ENCODE data around the gene CDK8.
"Not testable (repeated sequence)": the region's sequence is repeated elsewhere in the genome, so short reads cannot be mapped to it uniquely, and the experiment has no call there.

CDK8 gene

DNA sequence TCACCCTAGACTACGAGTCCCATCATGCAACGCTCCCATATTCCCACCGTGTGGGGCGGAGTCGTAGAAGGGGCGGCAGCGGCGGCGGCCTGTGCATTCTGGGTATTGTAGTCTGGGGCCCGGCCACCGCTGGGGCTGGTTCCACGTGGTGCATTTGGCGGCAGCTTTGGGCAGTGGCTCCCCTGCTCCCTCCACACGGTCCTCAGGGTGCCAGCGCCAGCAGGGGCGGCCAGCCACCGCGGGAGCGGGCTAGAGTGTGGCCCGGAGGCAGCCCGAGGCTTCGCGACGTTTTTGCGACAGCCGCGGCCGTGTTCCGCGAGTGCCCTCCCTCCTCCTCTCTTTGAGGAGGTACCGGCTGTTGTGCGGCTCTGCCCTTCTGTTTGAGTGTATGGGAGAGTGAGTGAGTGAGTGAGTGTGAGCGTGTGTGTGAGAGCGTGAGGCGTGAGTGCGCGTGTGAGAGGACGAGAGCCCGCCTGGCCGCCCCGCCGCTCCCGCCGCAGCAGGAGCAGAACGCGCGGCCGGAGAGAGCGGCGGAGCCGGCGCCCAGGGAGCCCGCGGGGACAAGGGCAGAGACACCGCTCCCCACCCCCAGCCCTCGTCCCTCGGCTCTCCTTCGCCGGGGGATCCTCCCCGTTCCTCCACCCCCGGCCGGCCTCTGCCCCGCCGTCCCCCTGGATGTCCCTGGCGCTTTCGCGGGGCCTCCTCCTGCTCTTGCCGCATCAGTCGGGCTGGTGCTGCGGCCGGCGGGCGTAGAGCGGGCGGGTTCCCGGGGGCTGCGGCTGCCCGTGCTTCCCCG lies at the start of gene CDK8:
Gene CDK8, plus strand, starts transcription at position 343 of the 796 bp plus-strand sequence. CDS start 513 bp downstream, outside the sequence.
- peak; percentile 88 for DNase-seq (ENCODE audit: low spot score)

DNA sequence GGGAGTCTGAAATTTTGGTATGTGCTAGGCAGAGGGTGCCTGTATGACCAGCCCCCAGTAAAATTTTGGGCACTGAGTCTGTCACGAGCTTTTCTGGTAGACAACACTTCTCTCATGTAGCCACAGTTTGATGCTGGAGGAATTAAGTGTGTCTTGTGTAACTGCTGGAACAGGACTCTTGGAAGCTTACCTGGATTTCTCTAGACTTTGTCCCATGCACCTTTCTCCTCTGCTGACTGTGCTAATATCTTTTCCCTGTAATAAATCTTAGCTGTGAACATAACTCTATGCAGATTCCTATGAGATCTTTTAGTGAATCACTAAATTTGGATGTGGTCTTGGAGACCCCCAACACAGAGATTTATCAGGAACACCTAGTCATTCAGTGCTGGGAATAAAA lies 45.6 kb upstream of the CDK8 start:
- DNase-seq (ENCODE audit: low spot score) = no peak

DNA sequence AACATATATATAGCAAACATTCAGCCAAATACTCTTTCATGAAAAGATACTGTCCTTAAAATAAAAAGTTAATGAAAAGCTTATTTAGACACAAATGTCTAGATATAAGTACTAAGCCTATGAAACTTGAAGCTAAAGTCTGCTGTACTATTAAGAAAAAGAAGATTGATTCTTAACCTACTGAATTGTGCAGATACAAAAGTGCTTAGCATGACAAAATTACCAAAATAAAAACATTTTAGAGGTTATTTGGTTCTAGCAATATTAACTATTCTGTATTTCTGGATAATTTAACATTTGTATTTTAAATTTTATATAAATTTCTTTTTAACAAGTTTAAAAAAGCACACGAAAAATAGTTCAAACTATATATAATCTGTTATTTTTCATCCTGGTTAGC lies 40.6 kb upstream of the CDK8 start:
- no peak for DNase-seq (ENCODE audit: low spot score)

DNA sequence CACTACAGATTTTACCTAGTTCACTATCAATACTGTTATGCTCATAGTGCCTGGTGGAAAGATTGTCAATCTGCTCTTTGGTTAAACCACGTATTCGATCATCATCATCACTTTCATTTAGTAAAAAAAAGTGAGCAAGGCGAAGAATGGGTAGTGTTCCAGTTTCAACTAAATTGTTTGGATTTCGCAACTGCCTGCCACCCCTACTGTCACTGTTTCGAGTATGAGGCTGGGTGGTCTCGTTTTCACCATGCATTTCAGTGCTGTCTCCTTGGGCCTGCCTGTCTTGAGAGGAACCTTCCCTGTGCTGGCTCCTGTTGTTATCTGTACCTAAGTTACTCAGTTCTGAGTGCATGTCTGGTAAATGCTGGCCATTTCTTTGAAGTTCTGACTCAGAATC lies 39.9 kb upstream of the CDK8 start:
- no peak for DNase-seq (ENCODE audit: low spot score)

DNA sequence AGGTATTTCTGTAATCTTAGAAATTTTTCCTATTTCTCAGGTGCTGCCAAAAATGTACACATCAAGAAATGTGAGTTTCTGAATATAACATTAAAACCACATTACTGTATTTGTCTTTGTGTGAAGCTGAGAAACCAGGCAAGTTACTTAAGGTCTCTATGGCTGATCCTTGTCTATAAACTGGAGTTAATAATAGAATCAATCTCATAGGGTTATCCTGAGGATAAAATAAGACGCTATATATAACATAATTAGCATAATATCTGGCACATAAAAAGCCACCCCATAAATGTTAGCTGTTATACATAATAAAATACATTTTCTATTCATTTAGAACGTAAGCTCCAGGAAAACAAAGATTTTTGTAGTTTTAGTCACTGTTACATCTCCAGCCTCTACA lies 37.9 kb upstream of the CDK8 start:
- DNase-seq (ENCODE audit: low spot score) = no peak

DNA sequence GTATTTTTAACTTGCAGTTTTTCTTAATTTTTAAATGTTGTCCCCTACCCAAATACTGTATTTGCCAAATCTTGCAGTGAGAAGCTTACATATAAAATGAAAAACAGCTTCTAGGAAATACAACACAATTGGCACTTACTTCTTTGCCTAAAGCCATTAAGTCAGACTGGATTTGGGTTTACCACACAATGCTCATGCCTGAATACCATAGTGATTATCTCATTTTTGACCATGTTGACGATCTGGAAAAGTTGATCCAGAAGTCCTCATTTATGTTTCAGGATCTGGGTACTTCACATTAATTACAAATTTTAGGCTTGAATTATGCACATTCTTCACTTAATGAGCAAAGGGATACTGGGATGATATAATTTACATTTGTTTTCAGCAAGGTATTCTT lies 34.2 kb upstream of the CDK8 start:
- DNase-seq (ENCODE audit: low spot score) = no peak

DNA sequence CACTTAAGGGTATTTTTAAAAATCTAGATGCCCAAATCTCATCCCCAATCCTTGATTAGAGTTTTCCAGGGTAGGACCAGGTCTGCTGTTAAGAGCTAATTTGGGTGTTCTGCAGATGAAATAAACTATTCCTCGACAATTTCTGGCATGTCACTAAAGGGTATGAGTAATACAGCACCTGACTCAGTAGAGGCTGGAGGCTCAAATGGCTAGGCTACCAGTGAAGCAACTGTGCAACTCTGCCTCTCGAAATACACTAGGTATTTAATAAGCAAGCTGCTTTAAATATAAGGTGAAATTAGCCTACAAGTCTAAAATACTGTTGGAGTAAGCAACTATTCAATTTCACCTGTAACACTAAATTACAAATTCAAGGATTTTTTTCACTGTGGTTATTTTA lies 33.4 kb upstream of the CDK8 start:
- no peak for DNase-seq (ENCODE audit: low spot score)

DNA sequence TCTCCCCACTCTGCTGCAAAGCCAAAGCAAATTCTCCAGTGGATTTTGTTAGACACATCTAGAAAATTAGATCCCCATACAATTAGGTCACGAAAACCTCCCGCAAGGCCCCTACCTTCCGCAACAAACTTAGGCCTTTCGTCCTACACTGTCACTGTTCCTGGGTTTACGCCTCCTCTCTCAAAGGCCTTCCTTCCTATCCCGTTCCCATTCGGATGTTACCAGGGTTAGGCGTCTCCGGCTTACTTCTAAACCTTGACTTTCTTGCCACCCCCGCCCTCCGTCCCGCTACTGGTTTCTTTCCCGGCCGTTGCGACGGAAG lies 32.6 kb upstream of the CDK8 start:
- DNase-seq (ENCODE audit: low spot score) = no peak

DNA sequence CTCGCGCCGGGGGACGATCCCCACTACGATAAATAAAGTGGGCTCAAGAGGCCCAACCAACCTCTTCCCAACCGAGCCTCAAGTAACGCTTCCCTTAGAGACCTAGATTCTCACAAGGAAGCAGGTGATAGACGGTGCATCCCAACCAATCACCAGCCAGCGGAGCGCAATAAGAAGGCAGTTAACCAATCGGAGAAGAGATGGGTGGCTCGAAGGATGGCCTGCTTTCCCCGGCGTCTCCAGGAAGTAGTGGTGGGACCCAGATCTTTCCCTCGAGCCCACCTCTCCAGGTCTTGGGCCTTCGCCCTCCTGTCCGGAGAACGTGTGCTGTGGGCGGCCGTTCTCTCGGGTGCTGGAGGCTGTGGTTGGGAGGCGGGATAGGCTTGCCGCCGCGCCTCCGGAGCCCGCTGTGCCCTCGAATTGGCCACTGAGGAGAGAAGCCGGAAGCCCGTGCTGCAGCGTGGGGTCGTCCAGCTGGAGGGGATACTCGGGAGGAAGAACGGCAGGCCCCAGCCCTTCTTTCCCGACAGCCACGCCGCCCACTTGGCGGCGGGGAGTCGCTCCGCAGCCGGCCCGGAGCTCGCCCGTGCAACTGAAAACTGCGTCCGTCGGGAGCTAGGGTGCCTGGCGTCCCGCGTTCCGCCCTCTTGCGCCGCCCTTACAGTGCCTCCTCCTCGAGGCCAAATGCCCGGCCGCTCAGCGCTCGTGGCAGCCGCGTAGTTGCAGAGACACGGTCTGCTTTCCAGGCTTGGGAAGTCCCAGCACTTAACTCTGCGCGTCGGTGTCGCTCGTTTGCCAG lies 32.0 kb upstream of the CDK8 start, which contains the start of gene RNF6:
Gene RNF6, minus strand, starts transcription at position 594 of the 799 bp plus-strand sequence. CDS start 2,665 bp downstream, outside the sequence.
- peak; percentile 93 for DNase-seq (ENCODE audit: low spot score)

DNA sequence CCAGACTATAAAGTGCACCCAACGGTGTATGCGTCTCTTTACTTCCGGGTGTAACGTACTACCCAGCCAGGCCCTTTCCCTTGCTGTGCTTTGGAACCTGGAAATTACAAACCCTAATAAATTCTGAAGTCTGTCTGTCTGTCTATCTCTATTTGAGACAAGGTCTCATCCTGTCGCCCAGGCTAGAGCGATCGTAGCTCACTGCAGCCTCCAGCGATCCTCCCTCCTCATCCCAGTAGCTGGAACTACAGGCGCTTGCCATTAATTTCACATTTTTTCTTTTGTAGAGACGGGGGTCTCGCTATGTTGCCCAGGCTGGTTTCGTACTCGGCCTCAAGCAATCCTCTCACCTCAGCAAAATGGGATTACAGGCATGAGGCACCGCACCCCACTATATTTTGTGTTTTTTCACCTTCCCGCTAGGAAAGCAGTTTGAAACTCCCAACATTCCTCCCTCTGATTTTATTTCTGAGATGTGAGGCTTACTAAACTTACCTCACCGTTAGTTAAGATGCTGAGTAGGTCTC lies 31.3 kb upstream of the CDK8 start:
- no peak for DNase-seq (ENCODE audit: low spot score)

DNA sequence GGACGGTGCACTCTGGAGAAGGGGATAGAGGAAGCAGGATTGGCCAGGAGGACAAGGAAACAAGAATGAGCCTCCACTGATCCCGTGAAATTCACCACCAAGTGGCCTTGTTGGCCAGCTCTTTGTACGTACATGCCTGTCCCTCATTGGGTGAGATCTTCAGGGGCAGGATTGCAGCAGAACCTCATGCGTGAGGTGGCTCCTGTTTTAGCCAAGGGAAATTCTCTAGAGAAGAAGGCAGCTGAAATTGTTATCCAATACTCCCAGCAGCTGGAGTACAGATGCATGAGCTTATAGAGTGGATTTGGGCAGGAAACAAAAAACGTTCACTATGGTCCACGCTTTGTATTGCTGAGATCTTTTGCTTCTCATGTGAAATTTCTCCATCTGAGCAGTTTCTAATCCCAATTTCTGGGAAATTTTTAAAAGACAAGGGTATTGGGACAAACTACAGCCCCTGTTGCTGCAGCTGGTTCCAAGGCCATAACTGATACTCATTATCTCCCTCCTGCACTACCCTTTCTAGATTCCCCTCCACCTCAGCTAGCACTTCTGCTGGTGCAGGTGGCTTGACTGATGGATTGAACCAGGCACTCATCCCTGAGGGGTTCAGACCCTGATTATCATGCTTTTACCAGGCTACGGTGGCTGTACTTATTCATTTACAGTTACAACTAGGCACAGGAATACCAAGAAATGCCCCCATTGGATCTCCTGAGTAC lies 27.9 kb upstream of the CDK8 start:
- no peak for DNase-seq (ENCODE audit: low spot score)

DNA sequence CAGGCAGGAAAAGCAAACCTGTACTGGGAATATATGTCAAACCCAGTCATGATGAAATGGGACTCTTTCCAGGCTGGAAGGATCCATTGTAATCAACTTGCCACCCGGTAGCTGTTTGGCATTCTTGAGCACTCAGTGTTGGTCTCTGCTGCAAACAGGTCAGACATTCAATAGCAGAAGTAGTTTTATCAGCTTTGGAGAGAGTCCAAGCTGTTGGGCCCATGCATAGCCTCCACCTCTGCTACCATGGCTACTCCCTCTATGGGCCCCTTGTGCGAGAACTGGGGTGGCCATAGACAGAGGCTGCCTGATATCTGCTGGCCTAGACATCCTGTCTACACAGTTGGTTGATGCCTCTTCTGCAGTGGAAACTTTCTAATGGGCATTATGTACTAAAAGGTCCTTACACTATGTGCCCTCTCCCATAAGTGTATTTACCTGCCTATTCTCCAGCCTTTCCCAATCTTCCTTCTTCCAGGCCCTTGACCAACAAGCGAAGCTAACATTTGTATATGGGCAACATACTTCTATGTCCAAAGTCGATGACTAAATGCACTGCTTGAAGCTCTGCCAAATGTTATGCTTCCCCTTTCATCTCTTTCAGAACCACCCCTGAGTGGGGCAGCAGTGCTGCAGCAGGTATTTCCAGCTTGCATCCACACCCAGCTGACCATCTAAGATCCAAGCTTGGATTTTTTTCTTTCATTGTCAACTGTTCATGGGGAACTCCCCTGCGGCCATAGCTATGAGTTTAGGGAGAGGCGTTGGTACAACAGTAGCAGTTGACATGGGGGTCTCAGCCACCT lies 26.6 kb upstream of the CDK8 start:
- no peak for DNase-seq (ENCODE audit: low spot score)

DNA sequence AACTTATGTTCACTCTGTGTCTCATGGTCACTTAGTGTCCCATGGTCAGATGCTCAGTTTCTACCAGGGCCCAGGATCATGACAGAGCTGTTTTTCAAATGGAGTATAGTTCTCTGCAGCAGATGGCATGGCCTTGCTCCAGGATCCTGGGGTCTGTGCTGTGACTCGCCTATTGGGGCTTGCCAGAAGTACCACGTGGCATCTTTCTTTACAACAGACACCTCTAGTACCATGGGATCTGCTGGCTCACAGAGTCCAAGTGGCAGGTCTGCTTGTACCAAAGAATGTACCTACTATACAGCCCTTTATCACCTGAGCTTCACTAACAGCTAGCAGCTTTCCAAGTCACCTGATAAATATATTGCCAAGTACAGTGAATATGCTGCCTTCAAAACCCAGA lies 25.8 kb upstream of the CDK8 start:
- no peak for DNase-seq (ENCODE audit: low spot score)

DNA sequence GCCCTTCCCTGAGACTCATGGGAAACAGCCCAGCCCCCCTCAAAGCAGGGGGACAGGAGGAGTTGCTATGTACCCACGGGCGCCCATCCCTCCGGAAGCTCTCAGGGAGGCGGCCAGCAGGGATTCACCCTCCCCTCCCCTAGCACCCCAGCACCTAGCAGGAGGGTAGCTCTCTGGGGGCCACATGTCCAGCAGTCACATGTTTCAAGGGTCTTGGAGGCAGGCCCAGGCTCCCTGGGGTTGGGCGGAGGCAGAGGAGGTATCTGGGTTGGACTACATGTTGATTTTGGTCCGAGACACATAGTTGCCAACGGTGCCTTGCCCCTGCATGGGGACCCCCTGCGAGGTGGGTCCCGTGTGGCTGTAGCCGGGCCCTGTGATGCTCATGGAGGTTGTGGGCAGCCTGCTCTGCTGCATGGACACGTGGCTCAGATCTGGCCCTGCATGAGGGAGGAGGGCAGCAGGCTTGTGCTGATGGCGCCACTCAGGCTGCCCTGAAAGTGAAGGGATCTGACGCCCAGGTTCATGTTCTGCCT lies 24.8 kb upstream of the CDK8 start:
- no peak for DNase-seq (ENCODE audit: low spot score)

DNA sequence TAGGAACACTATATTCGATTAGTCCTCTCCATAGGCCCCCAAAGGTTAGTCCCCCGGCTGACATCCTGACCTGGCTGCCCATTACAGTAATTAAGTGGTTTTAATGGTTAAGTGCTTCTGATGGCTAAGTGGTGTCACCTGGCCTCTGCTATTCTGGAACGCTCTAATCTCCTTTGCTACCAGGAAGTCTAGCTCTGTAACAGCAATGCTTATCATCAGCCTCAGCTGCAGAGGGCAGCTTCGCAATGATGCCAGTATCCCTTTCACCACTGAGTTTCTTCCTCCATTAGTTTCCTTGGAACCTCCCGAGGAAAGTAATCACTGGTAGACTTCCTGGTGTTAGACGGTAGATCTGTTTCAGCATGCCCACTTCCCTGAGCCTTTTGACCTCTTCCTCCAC lies 23.2 kb upstream of the CDK8 start:
- no peak for DNase-seq (ENCODE audit: low spot score)

DNA sequence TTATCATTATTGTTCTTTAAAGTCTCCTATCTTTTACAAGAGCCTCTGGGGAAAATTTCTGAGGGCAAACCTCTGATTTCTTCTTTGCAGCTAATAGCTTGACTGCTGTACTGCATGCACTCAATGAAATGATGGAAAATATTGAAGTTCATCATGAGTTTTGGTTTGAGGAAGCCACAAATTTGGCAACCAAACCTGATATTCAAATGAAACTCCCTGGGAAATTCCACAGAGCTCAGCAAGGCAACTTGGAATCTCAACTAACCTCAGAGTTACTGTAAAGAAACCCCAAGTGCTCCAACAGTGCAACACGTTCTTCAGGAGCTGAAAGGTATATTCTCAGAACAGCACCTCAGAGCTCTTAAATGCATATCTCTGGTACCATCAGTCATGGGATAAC lies 17.6 kb upstream of the CDK8 start:
- no peak for DNase-seq (ENCODE audit: low spot score)

DNA sequence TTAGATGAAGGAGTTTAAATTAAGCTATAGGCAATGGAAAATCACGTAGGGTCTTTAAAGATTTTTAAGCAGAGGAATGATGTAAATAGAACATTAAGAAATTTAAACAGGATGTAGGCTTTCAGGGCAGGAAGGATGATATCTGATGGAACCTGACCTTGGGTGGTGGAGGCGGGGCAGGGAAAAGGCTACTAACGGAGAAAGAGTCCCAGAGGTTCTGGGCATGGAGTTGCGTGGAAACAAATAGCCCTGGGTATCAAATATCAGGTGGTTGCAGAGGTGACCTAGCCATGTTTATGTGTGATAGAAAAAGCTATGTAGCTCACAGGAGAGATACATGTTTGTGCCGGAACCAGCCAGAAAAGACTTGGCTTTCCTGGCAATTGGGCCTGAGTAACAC lies 7.8 kb upstream of the CDK8 start:
- no peak for DNase-seq (ENCODE audit: low spot score)

DNA sequence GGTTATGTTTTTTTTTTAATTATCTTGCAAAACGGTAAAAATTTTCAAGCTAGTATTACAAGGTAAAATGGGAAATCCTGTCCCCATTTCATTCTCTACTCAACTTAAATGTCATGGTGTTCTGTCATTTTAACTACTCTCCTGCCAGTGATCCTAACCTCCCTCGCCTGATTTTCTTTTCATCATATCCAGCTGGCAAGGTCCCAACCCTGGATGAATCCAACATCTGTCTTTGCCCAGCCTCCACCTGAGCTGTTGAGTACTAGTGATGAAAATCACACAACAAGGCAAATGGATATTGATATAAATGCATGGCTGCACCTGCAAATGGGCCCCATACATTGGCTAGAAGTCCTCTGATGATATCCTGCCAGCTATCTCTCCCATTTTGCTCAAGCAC lies 6.9 kb upstream of the CDK8 start:
- no peak for DNase-seq (ENCODE audit: low spot score)

DNA sequence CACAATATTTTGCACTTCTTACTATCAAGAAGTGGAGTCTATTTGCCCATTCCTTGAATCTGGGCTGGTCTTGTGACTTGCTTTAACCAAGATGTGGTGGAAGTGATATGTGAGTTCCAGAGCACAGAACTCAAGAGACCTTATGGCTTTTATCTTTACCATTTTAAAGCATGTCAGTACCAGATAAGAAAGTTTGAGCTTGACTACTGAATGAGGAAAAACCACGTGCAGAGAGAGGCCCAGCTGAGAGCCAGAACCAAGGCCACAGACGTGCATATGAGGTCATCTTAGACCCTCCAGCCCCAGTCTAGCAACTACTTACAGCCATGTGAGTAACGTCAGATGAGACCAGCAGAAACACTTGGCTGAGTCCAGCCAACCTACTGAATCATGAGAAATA lies 6.3 kb upstream of the CDK8 start:
- DNase-seq (ENCODE audit: low spot score) = no peak

DNA sequence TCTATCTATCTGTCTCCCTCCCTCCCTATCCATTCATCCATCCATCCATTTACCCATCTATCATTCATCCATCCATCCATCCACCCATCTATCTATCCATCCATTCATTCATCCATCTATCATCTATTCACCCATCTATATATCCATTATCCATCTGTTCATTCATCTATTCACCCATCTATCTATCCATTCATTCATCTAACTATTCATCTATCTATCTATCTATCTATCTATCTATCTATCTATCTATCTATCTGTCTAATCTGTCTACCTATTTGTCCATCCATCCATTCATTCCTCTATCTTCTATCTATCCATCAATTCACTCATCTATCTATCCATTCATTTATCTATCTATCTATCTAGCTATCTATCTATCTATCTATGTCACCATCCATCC lies 4.4 kb upstream of the CDK8 start:
- DNase-seq (ENCODE audit: low spot score) = no peak

DNA sequence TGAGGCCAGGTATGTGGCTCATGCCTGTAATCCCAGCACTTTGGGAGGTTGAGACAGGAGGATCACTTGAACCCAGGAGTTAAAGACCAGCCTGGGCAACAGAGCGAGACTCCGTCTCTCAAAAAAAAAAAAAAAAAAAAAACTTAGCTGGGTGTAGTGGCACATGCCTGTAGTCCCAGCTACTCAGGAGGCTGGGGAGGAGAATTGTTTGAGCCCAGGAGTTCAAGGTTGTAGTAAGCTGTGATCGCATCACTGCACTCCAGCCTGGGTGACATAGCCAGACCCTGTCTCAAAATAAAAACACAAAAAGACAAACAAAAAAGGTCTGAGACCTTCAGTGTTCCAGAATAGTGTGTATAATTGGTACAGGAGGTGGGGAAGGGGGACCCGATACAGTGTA lies 1.9 kb upstream of the CDK8 start:
- DNase-seq (ENCODE audit: low spot score) = not testable (repeated sequence)
